GM12878 (cell line): ENCODE results near the gene PCLO. TPM values are rescaled to one million over a fixed set of nuclear protein-coding genes. Genes with fewer than 3 reads are reported as not detected.

Experiments used
- ATAC-seq: fragments of 200-7000 bp; cut with Tn5 transposase; 3 replicates; pipeline ENCODE4 v1.9.1; 2020; ENCODE audit warnings: mild to moderate bottlenecking, moderate library complexity
- BruUV-seq: library from RNA; stranded (reverse); fragments of 400-500 nt; replicated peaks from 2 replicates; lab custom pipeline; 2021; lab: Mats Ljungman, UMichigan
- CTCF ChIA-PET: fragments of 300-600 bp; sonication (Branson Sonifier 250); formaldehyde crosslinking; extraction: SDS; loops from one replicate; lab custom pipeline; 2021; ENCODE audit warnings: inconsistent platforms; lab: Yijun Ruan, JAX
- POLR2A ChIA-PET: fragments of 350-600 bp; formaldehyde crosslinking; extraction: SDS; loops from one replicate; lab custom pipeline; 2021; ENCODE audit warnings: inconsistent platforms; lab: Charles Lee
- RAD21 ChIA-PET: fragments of 300-600 bp; sonication (Branson Sonifier 250); formaldehyde crosslinking; loops from one replicate; lab custom pipeline; 2023; ENCODE audit warnings: antibody characterized with exemption; ENCODE audit not compliant: unreplicated experiment; lab: Charles Lee
- SMC1A ChIA-PET: fragments of 300-600 bp; sonication (Branson Sonifier 250); formaldehyde crosslinking; loops from one replicate; lab custom pipeline; 2023; ENCODE audit not compliant: unreplicated experiment, uncharacterized antibody; lab: Charles Lee
- DNase-seq: peaks from one replicate; pipeline ENCODE4 v3.0.0-alpha.2; 2011; ENCODE audit warnings: low read depth, low spot score
- FAIRE-seq: peaks from 3 replicates; lab custom pipeline; 2011; peaks lifted over from hg19 to GRCh38; lab: Jason Lieb, UNC
- H2AFZ ChIP-seq: 2 replicates; pipeline ENCODE4 v1.6.0; 2011; ENCODE audit warnings: low read depth, low read length, control low read depth; ENCODE audit not compliant: control insufficient read depth
- H3K27ac ChIP-seq: 2 replicates; pipeline ENCODE4 v1.5.1; 2011; ENCODE audit warnings: control low read depth; ENCODE audit not compliant: control insufficient read depth, insufficient read depth
- H3K27me3 ChIP-seq, 2 experiments: replicated peaks in 1 of 2; 2 replicates each; pipeline versions ENCODE4 v1.6.0 to v1.6.1; 2011; ENCODE audit warnings: low read length in 1 of 2; ENCODE audit not compliant: control insufficient read depth in 2 of 2, insufficient read depth in 2 of 2
- H3K36me3 ChIP-seq, 2 experiments: 2 replicates each; pipeline ENCODE4 v1.5.1; 2011; ENCODE audit warnings: low read length in 1 of 2; ENCODE audit not compliant: control insufficient read depth in 2 of 2, insufficient read depth in 2 of 2
- H3K4me1 ChIP-seq: 2 replicates; pipeline ENCODE4 v1.6.1; 2011; ENCODE audit warnings: mild to moderate bottlenecking, low read length, moderate library complexity, mixed read lengths; ENCODE audit not compliant: control insufficient read depth, insufficient read depth
- H3K4me2 ChIP-seq: 2 replicates; pipeline ENCODE4 v1.6.0; 2011; ENCODE audit warnings: control low read depth; ENCODE audit not compliant: control insufficient read depth, insufficient read depth
- H3K4me3 ChIP-seq: fragments of 200-600 bp; sonication (generic); 2 replicates; pipeline ENCODE4 v1.5.1; 2016
- H3K79me2 ChIP-seq: 2 replicates; pipeline ENCODE4 v1.6.0; 2011; ENCODE audit warnings: low read length; ENCODE audit not compliant: control insufficient read depth, insufficient read depth
- H3K9ac ChIP-seq: 2 replicates; pipeline ENCODE4 v1.8.0; 2011; ENCODE audit warnings: low read length, control low read depth, mixed read lengths; ENCODE audit not compliant: control insufficient read depth, insufficient read depth
- H3K9me3 ChIP-seq: replicated peaks from 3 replicates; pipeline ENCODE4 v1.5.1; 2011; ENCODE audit warnings: mild to moderate bottlenecking, low read length; ENCODE audit not compliant: control insufficient read depth, insufficient read depth
- H4K20me1 ChIP-seq: 2 replicates; pipeline ENCODE4 v1.6.0; 2011; ENCODE audit not compliant: control insufficient read depth, insufficient read depth
- BRCA1 ChIP-seq: IDR thresholded peaks from 2 replicates; pipeline ENCODE4 v1.6.1; 2011; ENCODE audit warnings: low read depth, low read length, improper control_type of control experiment
- GATAD2B ChIP-seq: fragments of 450-650 bp; conservative IDR thresholded peaks from 2 replicates; pipeline ENCODE4 v1.6.1; 2017; ENCODE audit warnings: low read depth, mild to moderate bottlenecking, moderate library complexity
- HDAC2 ChIP-seq: fragments of 200-600 bp; sonication (generic); IDR thresholded peaks from 2 replicates; pipeline ENCODE4 v1.6.1; 2017
- IRF4 ChIP-seq: IDR thresholded peaks from 2 replicates; pipeline ENCODE4 v1.6.1; 2011; ENCODE audit warnings: low read depth, low read length
- JUNB ChIP-seq: IDR thresholded peaks from 2 replicates; pipeline ENCODE4 v1.6.1; 2016; ENCODE audit warnings: antibody characterized with exemption, mild to moderate bottlenecking
- MEF2B ChIP-seq: fragments of 450-650 bp; IDR thresholded peaks from 2 replicates; pipeline ENCODE4 v1.6.1; 2018; ENCODE audit warnings: mild to moderate bottlenecking, moderate library complexity; ENCODE audit not compliant: partially characterized antibody, poor library complexity, severe bottlenecking
- MYB ChIP-seq: fragments of 150-350 bp; IDR thresholded peaks from 2 replicates; pipeline ENCODE4 v1.6.1; 2014; ENCODE audit warnings: mild to moderate bottlenecking, low read depth, low read length, borderline replicate concordance
- NR2F1 ChIP-seq: fragments of 450-650 bp; conservative IDR thresholded peaks from 2 replicates; pipeline ENCODE4 v1.6.1; 2017; ENCODE audit warnings: mild to moderate bottlenecking
- SIN3A ChIP-seq: IDR thresholded peaks from 2 replicates; pipeline ENCODE4 v1.6.1; 2012; ENCODE audit warnings: low read depth, low read length, improper control_type of control experiment
- SMARCA5 ChIP-seq: fragments of 450-650 bp; IDR thresholded peaks from 2 replicates; pipeline ENCODE4 v1.6.1; 2017; ENCODE audit warnings: mild to moderate bottlenecking
- SMC3 ChIP-seq: IDR thresholded peaks from 2 replicates; pipeline ENCODE4 v1.6.1; 2011; ENCODE audit warnings: low read length, improper control_type of control experiment, borderline replicate concordance
- SP1 ChIP-seq: IDR thresholded peaks from one replicate; pipeline ENCODE4 v1.6.1; 2011; ENCODE audit warnings: low read depth, low read length
- SPI1 ChIP-seq: IDR thresholded peaks from 2 replicates; pipeline ENCODE4 v1.6.1; 2011; ENCODE audit warnings: low read depth, mild to moderate bottlenecking, low read length, moderate library complexity, borderline replicate concordance; ENCODE audit not compliant: insufficient read depth
- STAT1 ChIP-seq: fragments of 450-650 bp; conservative IDR thresholded peaks from 2 replicates; pipeline ENCODE4 v1.6.1; 2014; ENCODE audit warnings: antibody characterized with exemption, mild to moderate bottlenecking
- STAT3 ChIP-seq: IDR thresholded peaks from 2 replicates; pipeline ENCODE4 v1.6.1; 2011; ENCODE audit warnings: low read depth, low read length, improper control_type of control experiment
- WGBS: methylation state at CpG from one replicate; pipeline ENCODE4 v1.1.6; 2016; ENCODE audit warnings: low lambda C conversion rate; ENCODE audit not compliant: insufficient replicate concordance, insufficient coverage; ENCODE audit errors: missing lambda C conversion rate; 5-methylcytosine and 5-hydroxymethylcytosine counted together
- in situ Hi-C: fragments of 300-500 bp; cut with MboI; formaldehyde crosslinking; loops from 9 replicates; pipeline ENCODE4 v1.14.3; 2018; ENCODE audit warnings: mixed read lengths
- intact Hi-C: fragments of 100-400 bp; cut with micrococcal nuclease; formaldehyde crosslinking; loops from one replicate; pipeline ENCODE4 v1.14.2; 2022; ENCODE audit not compliant: unreplicated experiment
- polyA plus RNA-seq, 11 experiments: library from polyadenylated mRNA; depleted of rRNA in 4 of 11; unstranded in 6 of 11; stranded (reverse) in 5 of 11; fragments of >200 nt; fragmentation: Nextera tagmentation in 4 of 11; fragmentation: Illumina TruSeq in 1 of 11; extraction: Ambion mirVana in 4 of 11; extraction: Trizol in 1 of 11; gene quantifications; 1 replicate in 1 of 11; 2 replicates in 10 of 11; pipeline versions ENCODE4 v1.2.1 to v1.2.3, GENCODE V29; 2011 to 2016; ENCODE audit warnings: inconsistent platforms in 2 of 11, missing spikeins in 2 of 11, low read depth in 1 of 11
- total RNA-seq, 4 experiments: library from RNA; depleted of rRNA in 3 of 4; stranded (reverse); fragments of >200 nt in 3 of 4; fragmentation: Illumina TruSeq in 1 of 4; extraction: Trizol in 1 of 4; gene quantifications; 2 replicates each; pipeline versions ENCODE4 v1.2.1 to v1.2.3, GENCODE V29; 2013 to 2021

Gene PCLO
- total and polyA plus RNA-seq, 10 of the 15 experiments (the other 5 are each of a cell fraction or from before 2014, with no cell fraction given): 0.01 to 0.08 (median 0.03) TPM; not detected in 6

- no peak for TF ChIP-seq HDAC2
- TF ChIP-seq STAT3: no peak
- TF ChIP-seq, all 136 proteins: peak for 0
These were observed 217.2 kb downstream of the PCLO start (continued) for GRCh38 chr7:82945480-82945879.

- CTCF ChIA-PET: interaction anchor here (0.6 kb wide), 1 partner anchor 1002 kb away, joined by 3 read pairs; no protein-coding TSS in a partner anchor
- FAIRE-seq: no peak
- WGBS: 42% methylated on average over 4 of the region's 4 CpGs
- intact Hi-C loops (no loop called here), in situ Hi-C loops (no loop called here)
- no peak overlapping the region for H3K4me2 ChIP-seq
- H3K9ac ChIP-seq: no peak overlapping the region
- H3K36me3 ChIP-seq: no peaks in the 10 kb centered on the region
- no peaks in the 10 kb centered on the region for H3K79me2 ChIP-seq
- POLR2A ChIA-PET: no interaction called here
- H3K9me3 ChIP-seq: no peaks in the 10 kb centered on the region
- BruUV-seq: no TSS peak
- TF ChIP-seq SMC3 (no peak), SMARCA5 (no peak), IRF4 (no peak), BRCA1 (no peak), JUNB (no peak), SPI1 (no peak), GATAD2B (no peak), MYB (no peak), MEF2B (no peak), SIN3A (no peak), STAT1 (no peak), SP1 (no peak), NR2F1 (no peak)
- H2AFZ ChIP-seq: no peak overlapping the region
- no peak for DNase-seq
- no peak overlapping the region for H3K4me3 ChIP-seq
- no peaks in the 10 kb centered on the region for H3K27me3 ChIP-seq
- no peak for ATAC-seq
- no peaks in the 10 kb centered on the region for H4K20me1 ChIP-seq
- RAD21 ChIA-PET: no interaction called here
- H3K4me1 ChIP-seq: no peaks in the 10 kb centered on the region
- H3K27ac ChIP-seq: no peak overlapping the region
- SMC1A ChIA-PET: no interaction called here
These were observed 217.6 kb downstream of the PCLO start for GRCh38 chr7:82945056-82945455.
